Dermis microvascular lymphatic vessel endothelial cell (primary cell): ENCODE data around the gene EFNB1. TPM values are rescaled to one million over a fixed set of nuclear protein-coding genes. Genes with fewer than 3 reads are reported as not detected.

ENCODE experiments used
- DNase-seq, 2 donors: peaks; one replicate each; pipeline versions ENCODE4 v3.0.0 to v3.0.0-alpha.2; 2010; ENCODE audit warnings: low read depth in 2 of 2
- total RNA-seq: library from RNA; depleted of rRNA; stranded (reverse); fragments of >200 nt; gene quantifications from 2 replicates; pipeline ENCODE4 v1.2.1, GENCODE V29; 2014

The EFNB1 gene
- total RNA-seq, 1 donor from 2014 or later: 18.9 TPM

DNA sequence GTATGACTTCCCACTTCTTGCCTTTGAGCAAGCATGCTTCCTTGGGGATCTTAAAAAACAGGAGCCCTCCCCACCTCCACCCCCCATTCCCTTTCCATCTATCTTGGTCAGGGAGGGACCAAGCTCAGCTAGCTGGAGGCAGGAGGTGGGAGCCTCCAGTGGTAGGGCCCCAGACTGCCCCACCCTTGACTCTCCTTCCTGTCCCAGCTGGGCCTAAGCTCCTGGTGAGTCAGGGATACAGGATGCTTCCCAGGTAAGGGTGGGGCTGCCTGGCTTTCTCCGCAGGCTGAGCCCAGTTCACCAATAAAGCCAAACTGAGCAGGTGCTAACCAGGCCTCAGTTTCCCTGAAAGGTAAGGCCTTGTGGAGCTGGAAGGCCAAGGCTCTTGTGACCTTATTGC lies 15.2 kb downstream of the EFNB1 start:
- no peak for DNase-seq

GRCh38 chrX:68844581-68844980 lies 15.8 kb downstream of the EFNB1 start:
- DNase-seq: no peak

GRCh38 chrX:68846536-68846935 lies 17.7 kb downstream of the EFNB1 start:
- no peak for DNase-seq

DNA sequence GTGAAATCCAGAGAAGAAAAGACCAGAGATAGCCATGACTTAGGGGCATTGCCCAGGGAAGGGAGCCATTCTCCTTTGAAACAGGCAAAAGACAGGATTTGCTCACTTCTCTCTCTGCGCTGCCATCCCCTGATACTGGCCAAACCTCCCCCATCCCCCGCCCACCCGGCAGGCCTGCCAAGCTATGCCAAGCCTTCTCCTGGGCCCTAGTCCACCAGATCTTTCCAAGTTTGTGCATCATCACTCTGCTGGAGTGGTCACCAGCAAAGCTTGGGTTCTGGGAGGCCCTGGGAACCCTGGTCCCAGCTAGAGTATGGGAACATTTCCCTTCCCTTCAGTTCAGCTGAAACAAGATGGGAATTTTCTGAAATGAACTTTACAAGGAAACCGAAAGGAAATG lies 18.4 kb downstream of the EFNB1 start:
- no peak for DNase-seq

DNA sequence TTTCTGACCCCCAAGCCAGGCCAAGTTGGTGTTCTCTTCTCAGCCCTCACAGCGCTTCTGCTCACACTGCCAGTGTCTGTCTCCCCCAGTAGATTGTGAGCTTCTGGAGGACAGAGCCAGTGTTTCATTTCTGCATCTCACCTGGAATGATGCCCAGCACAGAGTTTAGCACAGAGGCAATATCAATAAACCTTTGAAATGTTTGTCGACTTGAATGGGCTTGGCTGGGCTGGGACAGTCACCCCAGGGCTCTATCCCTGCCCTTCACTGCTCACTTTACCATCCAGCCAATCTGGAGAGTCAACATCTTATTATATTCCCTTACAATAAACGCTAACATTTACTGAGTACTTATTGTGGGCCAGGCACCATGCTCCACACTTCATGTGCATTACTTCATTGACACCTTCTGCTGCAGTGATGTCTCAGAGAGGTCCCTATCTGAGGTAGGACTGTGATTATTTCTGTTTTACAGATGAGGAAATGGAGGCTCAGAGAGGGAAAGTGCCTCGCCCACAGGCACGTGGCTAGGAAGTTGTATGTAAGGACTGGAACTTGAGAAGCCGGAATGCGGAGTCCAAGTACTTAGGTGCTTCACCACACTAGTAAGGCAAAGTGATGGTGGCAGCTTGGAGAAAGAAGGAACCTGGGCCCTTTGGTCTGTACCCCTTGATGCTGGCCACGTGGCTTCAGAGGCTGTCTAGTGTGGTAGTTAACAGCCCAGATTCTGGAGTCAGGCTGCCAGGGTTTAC lies 19.5 kb downstream of the EFNB1 start:
- no peak for DNase-seq

DNA sequence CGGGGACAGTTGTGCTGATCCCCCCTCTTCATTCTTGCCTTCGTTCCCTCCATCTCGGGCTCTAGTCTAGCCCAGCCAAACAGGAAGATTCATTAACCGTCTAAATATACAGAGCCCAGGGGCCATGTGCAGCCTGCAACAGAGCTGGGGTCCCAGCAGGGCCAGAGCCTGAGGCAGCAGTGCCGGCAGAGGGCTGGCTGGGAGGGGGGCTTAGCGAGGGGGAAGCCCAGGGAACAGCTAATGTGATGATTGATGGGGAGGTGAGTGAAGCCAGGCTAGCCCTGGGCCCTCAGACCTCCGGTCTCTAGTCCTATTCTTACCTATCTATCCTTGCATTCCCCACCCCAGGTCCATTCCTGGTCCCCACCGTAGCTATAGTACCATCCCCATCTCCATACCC lies 22.3 kb downstream of the EFNB1 start:
- DNase-seq: no peak

- no peak for DNase-seq
Measured at GRCh38 chrX:68852046-68852445, 23.2 kb downstream of the EFNB1 start.

DNA sequence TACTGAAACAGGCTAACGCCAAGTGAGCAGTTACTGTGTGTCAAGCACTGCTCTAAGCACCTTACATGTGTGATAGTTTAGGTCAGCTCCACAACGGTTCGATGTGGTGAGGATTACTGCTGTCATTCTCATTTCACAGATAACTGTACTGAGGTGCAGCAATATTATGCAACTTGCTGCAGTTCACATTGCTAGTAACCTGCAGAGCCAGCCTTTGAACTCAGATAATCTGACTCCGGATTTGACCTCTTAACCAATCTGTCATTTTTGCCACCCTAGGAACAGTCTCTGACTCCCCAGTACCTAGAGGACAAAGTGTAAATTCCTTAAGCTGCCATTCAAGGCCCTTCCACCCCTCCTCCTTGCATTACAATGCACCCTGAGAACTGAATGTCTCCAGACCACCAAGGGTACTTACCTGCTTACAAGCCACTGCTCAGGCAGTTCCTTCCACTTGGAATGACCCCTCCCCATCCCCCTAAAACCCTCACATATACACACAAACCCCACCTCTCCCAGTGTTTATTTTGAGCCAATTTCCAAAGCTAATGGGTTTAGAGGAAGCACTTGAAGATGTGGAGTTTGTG lies 24.9 kb downstream of the EFNB1 start:
- DNase-seq: no peak

DNA sequence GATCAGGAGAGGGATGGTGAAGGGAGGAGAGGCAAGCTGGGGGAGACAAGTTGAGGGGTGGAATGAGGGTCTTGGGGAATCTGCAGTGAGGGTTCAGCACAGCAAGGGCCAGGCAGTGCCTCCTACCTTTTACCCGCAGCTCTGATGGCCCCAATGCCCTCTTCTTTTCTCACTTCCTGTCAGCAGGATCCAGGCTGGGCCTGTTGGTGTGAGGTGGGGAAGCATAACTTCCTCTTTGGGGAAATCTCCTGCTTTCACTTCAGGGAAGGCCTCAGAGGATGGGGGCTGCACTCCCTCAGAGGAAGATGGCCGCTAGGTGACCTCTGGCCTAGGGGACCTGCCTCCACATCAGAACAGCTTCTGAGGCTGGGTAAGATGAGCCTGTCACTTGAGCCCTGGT lies 36.5 kb downstream of the EFNB1 start:
- no peak for DNase-seq

DNA sequence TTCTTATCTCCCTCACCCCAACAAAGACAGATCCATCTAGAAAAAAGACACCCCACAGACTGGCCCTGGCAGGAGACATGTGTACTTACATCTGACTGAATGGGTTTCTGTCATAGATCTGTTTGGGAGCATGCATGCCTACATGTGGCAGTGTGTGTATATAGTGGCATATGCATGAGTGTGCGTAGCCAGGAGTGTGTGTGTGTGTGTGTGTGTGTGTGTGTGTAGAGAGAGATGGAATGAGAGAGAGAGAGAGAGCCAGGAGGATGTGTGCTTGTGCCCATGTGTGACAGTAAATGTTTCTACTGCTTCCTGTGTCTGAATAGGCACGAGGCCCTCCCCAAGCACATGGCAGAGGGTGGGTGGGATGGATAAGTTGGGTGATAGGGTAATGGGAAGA lies 37.1 kb downstream of the EFNB1 start:
- no peak for DNase-seq

GRCh38 chrX:68867458-68868112 lies 38.8 kb downstream of the EFNB1 start:
- DNase-seq: no peak

DNA sequence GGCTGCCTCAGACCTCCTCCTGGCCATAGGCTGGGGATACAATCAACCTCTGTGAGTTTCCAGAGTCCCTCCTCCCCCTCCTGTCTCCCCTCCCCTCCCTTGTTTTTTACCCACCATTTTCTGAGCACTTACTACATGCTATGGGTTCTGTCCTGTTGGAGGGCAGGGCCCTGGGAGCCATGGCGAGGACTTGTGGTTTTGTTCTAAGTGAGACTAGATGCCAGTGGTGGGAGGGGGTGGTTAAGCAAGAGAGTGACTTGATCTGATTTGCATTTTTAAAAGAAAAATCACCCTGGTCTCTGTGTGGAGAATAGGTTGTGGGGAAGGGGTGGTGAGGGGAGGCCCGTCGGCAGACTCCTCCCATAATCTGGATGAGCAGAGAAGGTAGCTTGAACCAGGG lies 39.5 kb downstream of the EFNB1 start:
- DNase-seq: no peak

GRCh38 chrX:68868902-68869800 lies 40.3 kb downstream of the EFNB1 start:
- DNase-seq: no peak

DNA sequence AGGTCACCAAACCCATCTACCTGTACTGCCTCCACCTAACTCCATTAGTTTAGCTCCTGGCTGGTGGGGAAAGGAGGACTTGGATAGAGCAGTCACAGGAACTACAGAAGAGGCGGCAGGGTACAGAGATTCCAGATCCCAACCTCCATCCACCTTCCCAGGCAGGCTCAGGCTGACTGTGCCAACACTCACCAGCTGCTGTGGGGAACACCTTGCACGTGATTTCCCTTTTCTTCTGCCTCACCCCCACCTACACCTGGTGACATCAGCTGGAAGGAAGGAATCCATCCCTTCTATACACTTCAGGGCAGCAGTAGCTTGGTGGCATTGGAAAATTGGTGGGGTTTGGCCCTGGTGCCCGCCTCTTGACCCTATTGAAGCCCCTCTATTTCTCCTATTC lies 41.5 kb downstream of the EFNB1 start:
- DNase-seq: no peak

DNA sequence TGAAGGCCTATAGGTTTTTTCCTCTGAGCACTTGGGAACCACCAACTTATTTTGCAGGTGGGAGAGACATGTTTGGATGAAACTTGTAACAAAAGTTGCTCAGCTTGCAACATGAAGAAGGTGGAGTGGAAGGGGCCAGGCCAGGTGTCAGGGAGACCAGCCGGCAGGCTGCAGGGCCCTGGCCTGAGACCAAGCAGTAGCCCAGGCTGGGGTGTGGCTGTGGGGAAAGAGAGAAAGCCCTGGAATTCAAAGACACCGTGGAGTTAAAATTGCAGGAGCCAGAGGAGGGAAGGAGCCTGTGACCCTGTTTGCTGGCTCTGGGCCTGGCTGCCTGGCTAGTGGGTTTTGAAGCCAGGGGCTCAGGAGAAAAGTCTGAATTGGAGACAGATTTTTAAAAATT lies 43.4 kb downstream of the EFNB1 start:
- no peak for DNase-seq

- no peak for DNase-seq
Measured at GRCh38 chrX:68874076-68874475, 45.3 kb downstream of the EFNB1 start.

GRCh38 chrX:68876731-68877130 lies 47.9 kb downstream of the EFNB1 start:
- DNase-seq: no peak

DNA sequence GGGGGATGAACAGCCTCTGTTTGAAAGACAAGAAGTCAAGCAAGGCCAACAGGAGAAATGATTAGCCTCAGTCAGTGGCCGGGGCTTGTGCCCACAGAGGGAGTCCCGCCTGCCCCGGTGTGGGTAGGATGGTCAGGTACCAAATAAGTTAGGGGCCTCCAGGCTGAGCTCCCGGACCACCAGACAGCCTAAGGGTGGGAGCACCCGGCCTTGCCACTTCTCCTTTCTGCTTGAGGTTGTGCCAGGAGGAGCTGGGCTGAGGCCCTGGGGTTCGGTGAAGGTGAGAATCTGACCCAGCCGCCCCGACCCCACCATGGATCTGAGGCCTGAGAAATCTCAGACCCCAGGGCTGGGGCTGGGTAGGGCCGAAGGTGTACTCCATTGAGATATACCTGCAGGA lies 48.8 kb downstream of the EFNB1 start:
- no peak for DNase-seq

- no peak for DNase-seq
Measured at GRCh38 chrX:68878977-68879645, 50.3 kb downstream of the EFNB1 start.

- no peak for DNase-seq
Measured at GRCh38 chrX:68880846-68881552, 52.2 kb downstream of the EFNB1 start.

GRCh38 chrX:68881911-68882310 lies 53.1 kb downstream of the EFNB1 start:
- no peak for DNase-seq
